Kidney (tissue), 14 donors: ENCODE data around the gene PTPN2. TPM values are rescaled to one million over a fixed set of nuclear protein-coding genes. Genes with fewer than 3 reads are reported as not detected.

Experiments used
- DNase-seq, 5 donors: peaks; one replicate each; pipeline ENCODE4 v3.0.0-alpha.2; 2013 to 2020
- FAIRE-seq: peaks from 2 replicates; lab custom pipeline; 2012; peaks lifted over from hg19 to GRCh38; lab: Jason Lieb, UNC
- H3K27ac ChIP-seq, 2 donors: one replicate each; pipeline ENCODE4 v1.7.0; 2013; ENCODE audit warnings: low read depth in 2 of 2, low read length in 2 of 2, inconsistent platforms in 1 of 2
- H3K27me3 ChIP-seq: one replicate; pipeline ENCODE4 v1.7.1; 2013; ENCODE audit warnings: low read length, inconsistent platforms; ENCODE audit not compliant: control insufficient read depth, insufficient read depth
- H3K36me3 ChIP-seq, 3 donors: one replicate each; pipeline versions ENCODE4 v1.7.0 to v1.7.1; 2013; ENCODE audit warnings: low read length in 3 of 3, control low read depth in 1 of 3, inconsistent platforms in 1 of 3; ENCODE audit not compliant: insufficient read depth in 3 of 3, control insufficient read depth in 2 of 3
- H3K4me1 ChIP-seq, 3 donors: one replicate each; pipeline versions ENCODE4 v1.7.0 to v1.7.1; 2013; ENCODE audit warnings: low read length in 3 of 3, inconsistent platforms in 1 of 3, low read depth in 1 of 3; ENCODE audit not compliant: control insufficient read depth in 2 of 3, insufficient read depth in 2 of 3
- H3K4me3 ChIP-seq, 3 donors: one replicate each; pipeline versions ENCODE4 v1.7.0 to v1.8.1; 2013; ENCODE audit warnings: low read length in 3 of 3, control low read depth in 1 of 3, inconsistent platforms in 1 of 3
- H3K9ac ChIP-seq, 3 donors: one replicate each; pipeline versions ENCODE4 v1.7.0 to v1.7.1; 2013; ENCODE audit warnings: low read length in 3 of 3, control low read depth in 1 of 3, inconsistent platforms in 1 of 3
- H3K9me3 ChIP-seq, 3 donors: one replicate each; pipeline versions ENCODE4 v1.7.0 to v1.7.1; 2013; ENCODE audit warnings: low read length in 3 of 3, control low read depth in 1 of 3, inconsistent platforms in 1 of 3; ENCODE audit not compliant: control insufficient read depth in 2 of 3, insufficient read depth in 1 of 3
- CTCF ChIP-seq: IDR thresholded peaks from 3 replicates; pipeline ENCODE4 v1.5.1; 2012; ENCODE audit warnings: mild to moderate bottlenecking, moderate library complexity, borderline replicate concordance; ENCODE audit not compliant: insufficient read depth; ENCODE audit errors: extremely low read depth
- intact Hi-C: fragments of 100-400 bp; cut with DNase I; formaldehyde crosslinking; loops from one replicate; pipeline ENCODE4 v1.11.1; 2022
- polyA plus RNA-seq: library from polyadenylated mRNA; stranded (reverse); fragments of 350-450 nt; fragmentation: Illumina TruSeq; extraction: RNeasy Lipid Tissue Mini Kit (QIAGEN cat#74804); gene quantifications from one replicate; pipeline ENCODE4 v1.2.3, GENCODE V29; 2014; ENCODE audit warnings: low read depth, low replicate concordance; ENCODE audit not compliant: insufficient read depth
- total RNA-seq: library from RNA; stranded (reverse); fragmentation: NEBNext Ultra II Directional; extraction: Animal tissue kit (Norgen Biotek cat#: 25700); gene quantifications from one replicate; pipeline ENCODE4 v1.2.1, GENCODE V29; 2021
- donor health status: control.
- donor health status: control.
- donor health status: control.
- donor health status: control.
- donor health status: control.
- donor health status: DM: yes; HTN: yes; CAD: no.
- donor health status: Normal renal cell carcinoma (clear cell type).

The PTPN2 gene
- total and polyA plus RNA-seq, 2 donors from 2014 or later = 23.4 to 45.8 TPM

GRCh38 chr18:12884406-12885323 lies 628 bp upstream of the PTPN2 start:
- DNase-seq (no peak), FAIRE-seq (no peak)
- H3K27ac ChIP-seq = peak overlapping the region; percentile 87 to 88
- peak overlapping the region; percentile 26 to 74 (median 55) for H3K9ac ChIP-seq
- no peaks in the 10 kb centered on the region for H3K27me3 ChIP-seq
- intact Hi-C loops = no loop called here
- H3K9me3 ChIP-seq = no peaks in the 10 kb centered on the region
- no peaks in the 10 kb centered on the region for H3K36me3 ChIP-seq
- peak overlapping the region; percentile 83 to 84 (median 83) for H3K4me3 ChIP-seq
- no peak for TF ChIP-seq CTCF
- peaks cover 0 to 8% (median 6%) of the 10 kb centered on the region in 3 donors for H3K4me1 ChIP-seq

- H3K9me3 ChIP-seq = no peaks in the 10 kb centered on the region
- H3K4me3 ChIP-seq = peak overlapping the region; percentile 79 to 84 (median 83)
- H3K27me3 ChIP-seq = no peaks in the 10 kb centered on the region
- H3K4me1 ChIP-seq = peaks cover 0 to 8% (median 6%) of the 10 kb centered on the region in 3 donors
- no peaks in the 10 kb centered on the region for H3K36me3 ChIP-seq
- no peak for TF ChIP-seq CTCF
- peak overlapping the region; percentile 100 for H3K27ac ChIP-seq
- peak overlapping the region; percentile 62 to 93 (median 92) for H3K9ac ChIP-seq
- intact Hi-C loops = no loop called here
- DNase-seq = no peak
- no peak for FAIRE-seq
Observed at GRCh38 chr18:12883372-12883683, 709 bp downstream of the PTPN2 start.

GRCh38 chr18:12882453-12883371 lies 1.3 kb downstream of the PTPN2 start:
- Histone ChIP-seq H3K27ac (peak overlapping the region; percentile 100), H3K9me3 (no peaks in the 10 kb centered on the region), H3K4me3 (peak overlapping the region; percentile 79 to 84 (median 83)), H3K36me3 (no peaks in the 10 kb centered on the region), H3K9ac (peak overlapping the region; percentile 62 to 93 (median 92)), H3K27me3 (no peaks in the 10 kb centered on the region), H3K4me1 (peaks cover 0 to 8% (median 6%) of the 10 kb centered on the region in 3 donors)
- TF ChIP-seq CTCF = no peak
- DNase-seq = peak in 3 of 5 donors; percentile 37 to 58 (median 39)
- intact Hi-C loops = no loop called here
- no peak for FAIRE-seq
